ES-I3 (cell line): ENCODE data around the gene MCF2L.

Source experiments
- H3K36me3 ChIP-seq: 2 replicates; pipeline ENCODE4 v1.6.1; 2013; ENCODE audit warnings: mild to moderate bottlenecking, low read length, control low read depth, moderate library complexity; ENCODE audit not compliant: insufficient read depth
- H3K4me1 ChIP-seq: 2 replicates; pipeline ENCODE4 v1.6.1; 2013; ENCODE audit warnings: mild to moderate bottlenecking, control low read depth, low read length; ENCODE audit not compliant: insufficient read depth
- H3K9ac ChIP-seq: 2 replicates; pipeline ENCODE4 v1.6.1; 2013; ENCODE audit warnings: low read depth, mild to moderate bottlenecking, low read length, moderate library complexity
- H3K9me3 ChIP-seq: 2 replicates; pipeline ENCODE4 v1.6.1; 2013; ENCODE audit warnings: mild to moderate bottlenecking, low read length, moderate library complexity; ENCODE audit not compliant: control insufficient read depth, insufficient read depth

Gene MCF2L

GRCh38 chr13:112955271-112955937 lies 13.6 kb upstream of the MCF2L start:
- Histone ChIP-seq H3K9me3 (no peaks in the 10 kb centered on the region), H3K4me1 (peaks cover 6% of the 10 kb centered on the region), H3K36me3 (no peaks in the 10 kb centered on the region), H3K9ac (no peak overlapping the region)

GRCh38 chr13:112955956-112956355 lies 13.1 kb upstream of the MCF2L start:
- Histone ChIP-seq H3K9me3 (no peaks in the 10 kb centered on the region), H3K36me3 (no peaks in the 10 kb centered on the region), H3K9ac (no peak overlapping the region), H3K4me1 (peaks cover 6% of the 10 kb centered on the region)

- Histone ChIP-seq H3K9me3 (no peaks in the 10 kb centered on the region), H3K9ac (no peak overlapping the region), H3K4me1 (peaks cover 6% of the 10 kb centered on the region), H3K36me3 (no peaks in the 10 kb centered on the region)
Observed at GRCh38 chr13:112956571-112957294, 12.3 kb upstream of the MCF2L start.

- H3K9ac ChIP-seq = no peak overlapping the region
- peaks cover 6% of the 10 kb centered on the region for H3K4me1 ChIP-seq
- no peaks in the 10 kb centered on the region for H3K9me3 ChIP-seq
- no peaks in the 10 kb centered on the region for H3K36me3 ChIP-seq
Observed at GRCh38 chr13:112957295-112957677, 11.7 kb upstream of the MCF2L start.

GRCh38 chr13:112958127-112958989 lies 10.7 kb upstream of the MCF2L start:
- Histone ChIP-seq H3K9me3 (no peaks in the 10 kb centered on the region), H3K4me1 (peaks cover 6% of the 10 kb centered on the region), H3K9ac (no peak overlapping the region), H3K36me3 (no peaks in the 10 kb centered on the region)

- Histone ChIP-seq H3K9ac (no peak overlapping the region), H3K9me3 (no peaks in the 10 kb centered on the region), H3K4me1 (peaks cover 6% of the 10 kb centered on the region), H3K36me3 (no peaks in the 10 kb centered on the region)
Observed at GRCh38 chr13:112959206-112959605, 9.8 kb upstream of the MCF2L start.

GRCh38 chr13:112959701-112960542 lies 9.1 kb upstream of the MCF2L start:
- Histone ChIP-seq H3K36me3 (no peaks in the 10 kb centered on the region), H3K4me1 (peaks cover 6% of the 10 kb centered on the region), H3K9me3 (no peaks in the 10 kb centered on the region), H3K9ac (no peak overlapping the region)

- Histone ChIP-seq H3K36me3 (no peaks in the 10 kb centered on the region), H3K9ac (no peak overlapping the region), H3K9me3 (no peaks in the 10 kb centered on the region), H3K4me1 (peaks cover 6% of the 10 kb centered on the region)
Observed at GRCh38 chr13:112960706-112961105, 8.3 kb upstream of the MCF2L start.

GRCh38 chr13:112961457-112962369 lies 7.3 kb upstream of the MCF2L start:
- Histone ChIP-seq H3K9ac (no peak overlapping the region), H3K36me3 (no peaks in the 10 kb centered on the region), H3K9me3 (no peaks in the 10 kb centered on the region), H3K4me1 (peaks cover 3% of the 10 kb centered on the region)

GRCh38 chr13:112962396-112962795 lies 6.6 kb upstream of the MCF2L start:
- Histone ChIP-seq H3K36me3 (no peaks in the 10 kb centered on the region), H3K9me3 (no peaks in the 10 kb centered on the region), H3K9ac (no peak overlapping the region), H3K4me1 (no peaks in the 10 kb centered on the region)

GRCh38 chr13:112962911-112963625 lies 5.9 kb upstream of the MCF2L start:
- Histone ChIP-seq H3K4me1 (no peaks in the 10 kb centered on the region), H3K9ac (no peak overlapping the region), H3K9me3 (no peaks in the 10 kb centered on the region), H3K36me3 (no peaks in the 10 kb centered on the region)

GRCh38 chr13:112963641-112964040 lies 5.4 kb upstream of the MCF2L start:
- no peaks in the 10 kb centered on the region for H3K36me3 ChIP-seq
- no peak overlapping the region for H3K9ac ChIP-seq

More at GRCh38 chr13:112963641-112964040, 5.4 kb upstream of the MCF2L start:
- H3K9me3 ChIP-seq = no peaks in the 10 kb centered on the region
- no peaks in the 10 kb centered on the region for H3K4me1 ChIP-seq
